ENCODE results near the gene PHKA2.
A peak's percentile ranks its signal among the peaks of the same experiment; 100 is the strongest.
"Not testable (repeated sequence)": the region's sequence is repeated elsewhere in the genome, so short reads cannot be mapped to it uniquely, and the experiment has no call there.

Gene PHKA2

DNA sequence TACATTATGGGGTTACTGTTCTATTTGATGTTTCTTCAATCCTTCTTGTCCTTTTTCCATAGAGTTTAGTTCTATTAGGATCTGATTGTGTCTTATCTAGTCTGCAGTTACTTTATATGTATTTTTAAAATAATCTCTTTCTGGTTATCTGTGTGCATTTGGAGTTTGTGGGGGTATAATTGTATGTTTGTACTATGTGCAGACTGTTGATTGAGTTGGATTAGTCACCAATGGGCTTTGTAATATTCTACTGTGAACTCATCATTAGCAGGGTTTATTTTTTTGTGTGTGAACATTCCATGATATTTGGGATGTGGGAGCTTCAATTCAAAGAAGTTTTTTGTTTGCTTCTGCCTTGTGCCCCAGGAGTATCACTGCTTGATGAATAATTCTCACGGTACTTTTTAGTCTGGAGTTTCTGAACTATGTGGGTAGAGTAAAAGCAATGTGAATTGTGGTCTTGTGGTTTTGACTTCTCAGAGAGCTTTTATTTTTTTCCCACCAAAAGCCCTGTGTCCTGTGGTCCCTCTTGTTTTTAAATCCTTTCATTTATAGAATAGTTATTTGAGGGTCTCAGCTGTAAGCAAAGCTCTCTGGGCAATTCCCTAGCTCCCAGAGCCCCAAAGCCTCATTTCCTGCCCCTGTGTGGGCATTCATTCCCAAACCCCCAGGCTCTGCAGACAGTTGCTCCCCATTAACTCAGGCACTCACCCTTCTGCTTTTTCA lies 127.8 kb downstream of the PHKA2 start:
- DNase-seq, result peak; percentile 30

DNA sequence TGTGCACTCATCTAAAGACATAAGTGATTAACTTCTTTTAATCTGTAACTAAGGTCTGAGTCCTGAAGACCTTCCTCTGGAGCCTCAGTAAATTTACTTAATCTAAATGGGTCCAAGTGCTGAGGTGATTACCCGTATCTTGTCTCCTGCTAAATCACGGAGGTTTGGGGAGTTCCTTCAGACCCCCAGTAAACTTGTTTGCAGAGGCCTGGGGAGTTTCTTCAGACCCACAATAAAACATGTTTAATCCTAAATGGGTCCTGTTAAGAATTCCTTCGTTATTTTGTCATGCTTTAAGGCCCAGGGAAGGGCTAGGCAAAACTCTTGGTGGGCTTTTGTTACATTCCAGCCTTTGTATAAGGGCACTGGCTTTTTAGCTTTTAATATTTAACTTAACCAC lies 136.0 kb downstream of the PHKA2 start:
- not testable (repeated sequence) for DNase-seq
